ENCODE results near the gene PIP5K1B. TPM values are rescaled to one million over a fixed set of nuclear protein-coding genes. Genes with fewer than 3 reads are reported as not detected.

Gene PIP5K1B
- total RNA-seq, 1 experiment from 2014 or later, result 0.20 TPM

DNA sequence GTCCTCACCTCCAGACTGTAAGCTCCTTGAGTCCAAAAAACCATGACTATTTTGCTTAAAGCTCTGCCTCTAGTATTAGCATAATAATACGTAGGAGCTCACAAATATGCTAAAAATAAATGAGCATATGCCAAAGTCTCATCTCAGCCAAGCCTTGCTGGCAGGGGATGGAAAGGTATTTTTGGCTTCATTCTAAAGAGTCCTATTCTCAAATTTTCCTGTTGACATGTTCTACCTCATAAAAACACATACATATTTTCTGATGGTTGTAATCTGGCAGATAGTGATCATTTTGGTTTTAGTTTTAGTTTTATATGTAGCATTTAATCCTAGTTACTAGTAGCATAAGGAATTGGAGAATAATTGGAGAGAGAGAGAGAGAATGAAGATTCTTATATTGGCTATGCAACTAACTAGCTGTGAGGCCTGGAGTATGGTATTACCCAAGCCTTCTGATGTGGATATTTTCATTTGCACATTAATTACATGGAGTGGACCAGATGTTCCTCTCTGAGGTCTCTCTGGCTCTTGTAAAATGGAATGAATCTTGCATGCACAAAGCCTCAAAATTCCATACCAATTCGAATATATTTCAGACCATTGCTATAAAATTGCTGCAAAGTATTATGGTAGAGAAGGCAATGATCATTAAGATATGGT is 55.8 kb downstream of the PIP5K1B start (continued):
- TF ChIP-seq ATF3 (IDR thresholded peaks at IDR 0.05), result no peak
- TF ChIP-seq CEBPB (IDR thresholded peaks at IDR 0.05; ENCODE audit: low read depth), result no peak
- TF ChIP-seq EZH2 (IDR thresholded peaks at IDR 0.05), result no peak

DNA sequence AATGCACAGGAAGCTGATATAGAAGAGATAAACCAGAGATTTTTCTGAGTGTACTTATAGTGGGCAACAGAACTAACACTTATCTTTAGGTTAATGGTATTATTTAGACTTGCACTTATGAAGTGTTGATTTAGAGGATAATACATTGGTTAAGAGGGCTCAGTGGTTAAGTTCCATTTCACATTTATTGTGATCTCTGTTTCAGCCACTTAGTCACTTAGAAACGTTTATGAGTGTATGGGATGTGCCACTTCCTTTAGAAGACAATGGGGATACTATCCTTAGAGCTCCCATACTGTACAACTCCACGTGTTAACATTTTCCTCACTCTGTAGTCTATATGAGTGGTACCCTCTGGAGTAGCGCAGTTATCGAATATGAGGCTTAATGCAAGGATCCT is 57.5 kb downstream of the PIP5K1B start:
- ChIA-PET POLR2A (no interaction called here), CTCF (no interaction called here), RAD21 (ENCODE audit: low non-redundant PET in 1 of 2, low total read pairs in 2 of 2, uncharacterized antibody in 2 of 2, unreplicated experiment in 2 of 2) (no interaction called here)
- Histone ChIP-seq H3K4me3 (replicated peaks in 1 of 2; ENCODE audit: low read depth in 1 of 2, low read length in 2 of 2) (no peak overlapping the region), H3K9ac (ENCODE audit: low read length) (no peak overlapping the region), H3K4me2 (ENCODE audit: low read length) (no peak overlapping the region), H3K36me3 (ENCODE audit: control insufficient read depth in 1 of 2, insufficient read depth in 2 of 2, low read length in 2 of 2) (no peaks in the 10 kb centered on the region), H2AFZ (ENCODE audit: low read depth, low read length, poor library complexity, severe bottlenecking) (no peak overlapping the region), H3K27me3 (ENCODE audit: insufficient read depth, low read length) (peaks cover 50% of the 10 kb centered on the region), H3K4me1 (ENCODE audit: control insufficient read depth in 1 of 2, insufficient read depth in 2 of 2, low read length in 2 of 2) (no peaks in the 10 kb centered on the region), H3K9me3 (ENCODE audit: control insufficient read depth in 1 of 2, insufficient read depth in 1 of 2, low read depth in 1 of 2, low read length in 2 of 2) (no peaks in the 10 kb centered on the region), H4K20me1 (ENCODE audit: insufficient read depth) (no peaks in the 10 kb centered on the region), H3K27ac (ENCODE audit: low read depth, low read length) (no peak overlapping the region), H3K9me2 (ENCODE audit: insufficient read depth) (no peaks in the 10 kb centered on the region), H3K79me2 (ENCODE audit: insufficient read depth, low read length) (no peaks in the 10 kb centered on the region)
- BruUV-seq (replicated peaks), result no TSS peak
- no peak for ATAC-seq
- no peak for TF ChIP-seq ELF1 (IDR thresholded peaks at IDR 0.05; ENCODE audit: borderline replicate concordance, low read depth)
- TF ChIP-seq CEBPB (IDR thresholded peaks at IDR 0.05; ENCODE audit: low read depth), result no peak
- no peak for TF ChIP-seq REST (IDR thresholded peaks at IDR 0.05; ENCODE audit: low read depth)
- TF ChIP-seq, protein P1, sequence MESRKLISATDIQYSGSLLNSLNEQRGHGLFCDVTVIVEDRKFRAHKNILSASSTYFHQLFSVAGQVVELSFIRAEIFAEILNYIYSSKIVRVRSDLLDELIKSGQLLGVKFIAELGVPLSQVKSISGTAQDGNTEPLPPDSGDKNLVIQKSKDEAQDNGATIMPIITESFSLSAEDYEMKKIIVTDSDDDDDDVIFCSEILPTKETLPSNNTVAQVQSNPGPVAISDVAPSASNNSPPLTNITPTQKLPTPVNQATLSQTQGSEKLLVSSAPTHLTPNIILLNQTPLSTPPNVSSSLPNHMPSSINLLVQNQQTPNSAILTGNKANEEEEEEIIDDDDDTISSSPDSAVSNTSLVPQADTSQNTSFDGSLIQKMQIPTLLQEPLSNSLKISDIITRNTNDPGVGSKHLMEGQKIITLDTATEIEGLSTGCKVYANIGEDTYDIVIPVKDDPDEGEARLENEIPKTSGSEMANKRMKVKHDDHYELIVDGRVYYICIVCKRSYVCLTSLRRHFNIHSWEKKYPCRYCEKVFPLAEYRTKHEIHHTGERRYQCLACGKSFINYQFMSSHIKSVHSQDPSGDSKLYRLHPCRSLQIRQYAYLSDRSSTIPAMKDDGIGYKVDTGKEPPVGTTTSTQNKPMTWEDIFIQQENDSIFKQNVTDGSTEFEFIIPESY (IDR thresholded peaks at IDR 0.05; ENCODE audit: extremely low read depth, insufficient replicate concordance, low read length), result no peak
- TF ChIP-seq ATF3 (IDR thresholded peaks at IDR 0.05), result no peak
- no peak for TF ChIP-seq CBX3 (IDR thresholded peaks at IDR 0.05; ENCODE audit: low read depth)
- no peak for TF ChIP-seq SP1 (IDR thresholded peaks at IDR 0.05; ENCODE audit: low read depth)
- TF ChIP-seq FOSL1 (IDR thresholded peaks at IDR 0.05; ENCODE audit: low read depth), result no peak
- no peak for TF ChIP-seq POLR2AphosphoS5 (IDR thresholded peaks at IDR 0.05; ENCODE audit: low read depth, low read length)
- no peak for DNase-seq (ENCODE audit: low read depth, low spot score)
- intact Hi-C loops (cut with micrococcal nuclease), result no loop called here

Measured in HCT116 (cell line).